ENCODE measurements around the gene SLC39A12. TPM values are rescaled to one million over a fixed set of nuclear protein-coding genes. Genes with fewer than 3 reads are reported as not detected.

SLC39A12 gene
- total and polyA plus RNA-seq, 2 of the 8 experiments (the other 6 are each of a cell fraction or from before 2014, with no cell fraction given) = not detected

GRCh38 chr10:18056583-18056982 is 104.9 kb downstream of the SLC39A12 start:
- Histone ChIP-seq H4K20me1 (replicated peaks in 1 of 2; ENCODE audit: control insufficient read depth in 1 of 2, insufficient read depth in 2 of 2, low read length in 2 of 2) (no peaks in the 10 kb centered on the region), H2BK20ac (ENCODE audit: low read length) (no peak overlapping the region), H3K9me3 (ENCODE audit: insufficient read depth in 2 of 2, low read depth in 1 of 2, low read length in 1 of 2) (no peaks in the 10 kb centered on the region), H2BK120ac (replicated peaks; ENCODE audit: low read depth, low read length) (no peak overlapping the region), H4K91ac (replicated peaks; ENCODE audit: insufficient read length, low read length) (no peak overlapping the region), H3K4me2 (ENCODE audit: insufficient read depth in 1 of 2, low read depth in 2 of 2, low read length in 2 of 2) (no peak overlapping the region), H2AK5ac (ENCODE audit: low read depth, low read length) (no peak overlapping the region), H3K4me1 (replicated peaks in 1 of 4; ENCODE audit: control insufficient read depth in 3 of 4, insufficient read depth in 4 of 4, low read length in 3 of 4) (no peaks in the 10 kb centered on the region), H3K4ac (replicated peaks; ENCODE audit: insufficient read length, low read depth, low read length) (no peak overlapping the region), H3K23ac (ENCODE audit: insufficient read length) (no peak overlapping the region), H2BK5ac (ENCODE audit: low read depth, low read length) (no peak overlapping the region), H3K56ac (replicated peaks; ENCODE audit: insufficient read length, low read depth, low read length) (no peak overlapping the region), H2AFZ (ENCODE audit: low read length) (no peak overlapping the region), H3K14ac (ENCODE audit: insufficient read length) (no peak overlapping the region), H3K18ac (ENCODE audit: extremely low read depth, low read length) (no peak overlapping the region), H4K8ac (ENCODE audit: extremely low read depth, insufficient read depth, low read length) (no peak overlapping the region), H2BK12ac (ENCODE audit: low read depth, low read length) (no peak overlapping the region), H3K79me2 (ENCODE audit: control insufficient read depth in 1 of 2, insufficient read depth in 2 of 2, low read length in 2 of 2) (no peaks in the 10 kb centered on the region), H3K27me3 (replicated peaks in 1 of 4; ENCODE audit: control insufficient read depth in 3 of 4, extremely low read depth in 1 of 4, insufficient read depth in 3 of 4, low read length in 3 of 4) (no peaks in the 10 kb centered on the region), H3K9ac (replicated peaks in 1 of 4; ENCODE audit: extremely low read depth in 1 of 4, low read depth in 3 of 4, low read length in 3 of 4) (no peak overlapping the region), H3K36me3 (ENCODE audit: control insufficient read depth in 2 of 4, insufficient read depth in 4 of 4, low read length in 3 of 4) (no peaks in the 10 kb centered on the region), H4K5ac (ENCODE audit: insufficient read length, low read depth, low read length) (no peak overlapping the region), H2BK15ac (ENCODE audit: low read length) (no peak overlapping the region), H3K4me3 (ENCODE audit: extremely low read depth in 1 of 4, insufficient read depth in 2 of 4, low read depth in 3 of 4, low read length in 4 of 4) (no peak overlapping the region), H3K27ac (ENCODE audit: low read depth, low read length) (no peak overlapping the region), H3K79me1 (ENCODE audit: low read depth, low read length) (no peaks in the 10 kb centered on the region), H3K23me2 (ENCODE audit: low read depth, low read length) (no peaks in the 10 kb centered on the region)
- CTCF ChIA-PET (ENCODE audit: partially characterized antibody) = interaction anchor here (1.2 kb wide), 1 partner anchor 50 kb away, joined by 3 read pairs; no protein-coding TSS in a partner anchor
- no peak for FAIRE-seq
- POLR2A ChIA-PET (ENCODE audit: partially characterized antibody) = no interaction called here
- 81% methylated on average over 1 of the region's 1 CpG; no CpG with 5 or more reads in 1 of the 2 experiments for WGBS, 2 experiments (ENCODE audit: extremely low coverage in 1 of 2, insufficient coverage in 1 of 2, insufficient read length in 1 of 2, insufficient replicate concordance in 2 of 2, low coverage in 1 of 2, low lambda C conversion rate in 2 of 2, missing lambda C conversion rate in 1 of 2)
- DNase-seq (ENCODE audit: low read depth in 1 of 2, low spot score in 2 of 2) = no peak
- TF ChIP-seq ATF3 (IDR thresholded peaks at IDR 0.05; ENCODE audit: insufficient read depth, low read depth, low read length) (no peak), RXRA (IDR thresholded peaks at IDR 0.05; ENCODE audit: insufficient read depth, low read depth, low read length) (no peak), KDM5A (IDR thresholded peaks at IDR 0.05; ENCODE audit: low read length) (no peak), E2F6 (IDR thresholded peaks at IDR 0.05) (no peak), SAP30 (IDR thresholded peaks at IDR 0.05; ENCODE audit: insufficient read depth, insufficient replicate concordance, low read length) (no peak), SP1 (IDR thresholded peaks at IDR 0.05; ENCODE audit: low read depth, low read length) (no peak), KDM4A (IDR thresholded peaks at IDR 0.05; ENCODE audit: low read depth, low read length, severe bottlenecking) (no peak), SIRT6 (IDR thresholded peaks at IDR 0.05; ENCODE audit: low read length) (no peak), NANOG (IDR thresholded peaks at IDR 0.05; ENCODE audit: insufficient read depth, low read depth, low read length, poor library complexity, severe bottlenecking) (no peak), TEAD4 (IDR thresholded peaks at IDR 0.05; ENCODE audit: low read depth, low read length) (no peak), CBX5 (IDR thresholded peaks at IDR 0.05; ENCODE audit: low read depth, low read length) (no peak), EP300 (IDR thresholded peaks at IDR 0.05; ENCODE audit: borderline replicate concordance in 1 of 2, low read depth in 2 of 2, low read length in 2 of 2) (no peak), NRF1 (IDR thresholded peaks at IDR 0.05; ENCODE audit: low read depth, low read length) (no peak), BACH1 (IDR thresholded peaks at IDR 0.05; ENCODE audit: low read length) (no peak)
